ENCODE results near the gene BCL7A.

BCL7A gene

GRCh38 chr12:122043476-122043875 is 21.8 kb downstream of the BCL7A start:
- Histone ChIP-seq H3K4me2 (ENCODE audit: low read depth, low read length) (no peak overlapping the region), H3F3A (ENCODE audit: insufficient read depth, low read length) (no peaks in the 10 kb centered on the region), H4K20me1 (ENCODE audit: insufficient read depth, low read length) (no peaks in the 10 kb centered on the region), H2AFZ (ENCODE audit: low read length) (no peak overlapping the region), H3K9me2 (replicated peaks; ENCODE audit: insufficient read depth, low read length) (no peaks in the 10 kb centered on the region), H3K79me2 (ENCODE audit: low read length) (no peaks in the 10 kb centered on the region), H3K4me1 (ENCODE audit: low read length) (no peaks in the 10 kb centered on the region), H3K9me3 (replicated peaks; ENCODE audit: insufficient read depth, low read length) (no peaks in the 10 kb centered on the region), H3K27ac (ENCODE audit: low read length) (no peak overlapping the region), H3K9ac (ENCODE audit: low read length) (no peak overlapping the region), H3K27me3 (replicated peaks; ENCODE audit: insufficient read depth, low read length) (no peaks in the 10 kb centered on the region), H3K4me3 (ENCODE audit: low read length) (no peak overlapping the region), H3K36me3 (replicated peaks; ENCODE audit: insufficient read depth, low read length) (no peaks in the 10 kb centered on the region)
- no peak for DNase-seq
- TF ChIP-seq EZH2 (optimal IDR thresholded peaks at IDR 0.05; ENCODE audit: low read depth, low read length) (no peak), CTCF (IDR thresholded peaks at IDR 0.05; ENCODE audit: low read length) (no peak), EZH2phosphoT487 (IDR thresholded peaks at IDR 0.05; ENCODE audit: low read length) (no peak)

- TF ChIP-seq EZH2 (optimal IDR thresholded peaks at IDR 0.05; ENCODE audit: low read depth, low read length) (no peak), CTCF (IDR thresholded peaks at IDR 0.05; ENCODE audit: low read length) (no peak), EZH2phosphoT487 (IDR thresholded peaks at IDR 0.05; ENCODE audit: low read length) (no peak)
- Histone ChIP-seq H3K9ac (ENCODE audit: low read length) (no peak overlapping the region), H2AFZ (ENCODE audit: low read length) (no peak overlapping the region)
Measured at GRCh38 chr12:122045262-122045661, 23.6 kb downstream of the BCL7A start.

GRCh38 chr12:122046145-122046544 is 24.5 kb downstream of the BCL7A start:
- H3K27ac ChIP-seq (ENCODE audit: low read length) = no peak overlapping the region
- TF ChIP-seq EZH2 (optimal IDR thresholded peaks at IDR 0.05; ENCODE audit: low read depth, low read length) = no peak
- TF ChIP-seq CTCF (IDR thresholded peaks at IDR 0.05; ENCODE audit: low read length) = no peak
- no peak for TF ChIP-seq EZH2phosphoT487 (IDR thresholded peaks at IDR 0.05; ENCODE audit: low read length)
- no peaks in the 10 kb centered on the region for H3K36me3 ChIP-seq (replicated peaks; ENCODE audit: insufficient read depth, low read length)

More at GRCh38 chr12:122045262-122045661, 23.6 kb downstream of the BCL7A start:
- Histone ChIP-seq H3F3A (ENCODE audit: insufficient read depth, low read length) (no peaks in the 10 kb centered on the region), H3K9me2 (replicated peaks; ENCODE audit: insufficient read depth, low read length) (no peaks in the 10 kb centered on the region), H3K4me2 (ENCODE audit: low read depth, low read length) (no peak overlapping the region), H3K9me3 (replicated peaks; ENCODE audit: insufficient read depth, low read length) (no peaks in the 10 kb centered on the region), H3K79me2 (ENCODE audit: low read length) (no peaks in the 10 kb centered on the region), H3K27me3 (replicated peaks; ENCODE audit: insufficient read depth, low read length) (no peaks in the 10 kb centered on the region), H3K36me3 (replicated peaks; ENCODE audit: insufficient read depth, low read length) (no peaks in the 10 kb centered on the region), H3K4me1 (ENCODE audit: low read length) (no peaks in the 10 kb centered on the region), H4K20me1 (ENCODE audit: insufficient read depth, low read length) (no peaks in the 10 kb centered on the region), H3K27ac (ENCODE audit: low read length) (no peak overlapping the region), H3K4me3 (ENCODE audit: low read length) (no peak overlapping the region)
- DNase-seq = no peak

More at GRCh38 chr12:122046145-122046544, 24.5 kb downstream of the BCL7A start:
- Histone ChIP-seq H3K9me2 (replicated peaks; ENCODE audit: insufficient read depth, low read length) (no peaks in the 10 kb centered on the region), H3K4me1 (ENCODE audit: low read length) (no peaks in the 10 kb centered on the region), H2AFZ (ENCODE audit: low read length) (no peak overlapping the region), H3K9me3 (replicated peaks; ENCODE audit: insufficient read depth, low read length) (no peaks in the 10 kb centered on the region), H3K27me3 (replicated peaks; ENCODE audit: insufficient read depth, low read length) (no peaks in the 10 kb centered on the region), H3K9ac (ENCODE audit: low read length) (no peak overlapping the region), H3K79me2 (ENCODE audit: low read length) (no peaks in the 10 kb centered on the region), H3F3A (ENCODE audit: insufficient read depth, low read length) (no peaks in the 10 kb centered on the region), H3K4me2 (ENCODE audit: low read depth, low read length) (no peak overlapping the region), H4K20me1 (ENCODE audit: insufficient read depth, low read length) (no peaks in the 10 kb centered on the region), H3K4me3 (ENCODE audit: low read length) (no peak overlapping the region)
- DNase-seq = no peak
